HG02938 (cell line): ENCODE data around the gene CNTNAP2.
"Not testable (repeated sequence)": the region's sequence is repeated elsewhere in the genome, so short reads cannot be mapped to it uniquely, and the experiment has no call there.

Experiments
- ATAC-seq: cut with Tn5 transposase; IDR thresholded peaks from one replicate; pipeline ENCODE4 v1.9.1; 2021; ENCODE audit warnings: mild to moderate bottlenecking, moderate library complexity; ENCODE audit not compliant: unreplicated experiment

CNTNAP2 gene

DNA sequence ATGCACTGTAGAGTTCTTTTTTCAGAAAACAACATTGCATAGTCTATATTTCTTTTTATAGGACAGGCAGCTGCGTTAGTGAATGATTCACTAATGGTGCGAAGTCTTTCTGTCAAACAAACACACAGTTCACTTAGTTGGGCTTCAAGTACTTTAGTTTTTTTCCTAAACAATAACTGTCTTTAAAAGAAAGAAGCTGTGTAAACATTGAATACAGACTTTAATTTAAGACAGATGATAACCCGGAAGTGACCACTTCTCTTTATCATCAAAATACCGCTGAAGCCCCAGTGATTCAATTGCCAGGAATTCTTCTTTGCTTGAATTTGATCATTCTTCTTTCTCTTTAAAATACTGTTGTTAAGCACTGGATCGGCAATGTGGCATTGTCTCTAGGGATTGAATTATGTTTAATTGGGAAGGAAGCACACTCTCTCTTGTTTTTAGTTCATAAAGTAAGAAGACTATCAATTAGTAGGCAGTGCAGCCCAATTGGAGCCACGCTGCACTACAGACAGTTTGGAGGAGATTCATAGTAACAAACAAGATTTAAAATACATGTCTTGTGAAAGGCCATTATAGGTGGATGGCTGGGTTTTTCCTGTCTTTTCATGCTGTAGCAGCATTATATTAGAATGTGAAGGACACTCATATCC is 30.4 kb downstream of the CNTNAP2 start:
- ATAC-seq, result no peak

DNA sequence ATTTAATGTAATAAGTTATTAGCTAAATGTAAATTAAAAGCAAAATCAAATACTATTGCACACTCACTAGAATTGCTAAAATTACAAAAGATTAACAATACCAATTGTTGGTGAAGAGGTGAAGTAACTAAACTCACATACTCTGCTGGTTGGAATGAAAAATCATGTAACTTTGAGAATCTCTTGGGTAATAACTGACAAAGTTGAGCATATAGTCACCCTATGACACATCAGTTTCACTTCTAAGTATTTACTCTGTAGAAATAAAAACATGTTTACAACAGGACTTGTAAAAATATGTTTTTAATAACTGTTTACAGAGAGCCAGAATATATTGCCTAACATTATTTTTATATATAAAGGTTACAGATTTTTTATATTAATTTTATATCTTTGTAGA is 33.6 kb downstream of the CNTNAP2 start:
- no peak for ATAC-seq

DNA sequence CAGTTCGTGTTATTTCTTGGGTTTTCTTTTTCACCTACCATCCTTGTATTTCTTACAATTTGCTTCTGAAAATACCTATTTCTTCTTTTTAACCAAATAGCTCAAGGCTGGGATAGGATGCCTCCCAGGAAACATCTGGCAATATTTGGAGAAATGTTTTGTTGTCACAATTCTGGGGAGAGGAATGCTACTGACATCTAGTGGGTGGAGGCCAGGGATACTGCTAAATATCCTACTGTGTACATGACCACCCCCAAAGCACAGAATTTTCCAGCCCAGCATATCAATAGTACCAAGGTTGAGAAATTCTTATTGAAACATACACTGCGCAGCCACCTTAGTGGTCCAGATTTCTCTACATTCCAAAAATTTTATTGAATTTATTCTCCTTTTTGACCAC is 55.5 kb downstream of the CNTNAP2 start:
- no peak for ATAC-seq

DNA sequence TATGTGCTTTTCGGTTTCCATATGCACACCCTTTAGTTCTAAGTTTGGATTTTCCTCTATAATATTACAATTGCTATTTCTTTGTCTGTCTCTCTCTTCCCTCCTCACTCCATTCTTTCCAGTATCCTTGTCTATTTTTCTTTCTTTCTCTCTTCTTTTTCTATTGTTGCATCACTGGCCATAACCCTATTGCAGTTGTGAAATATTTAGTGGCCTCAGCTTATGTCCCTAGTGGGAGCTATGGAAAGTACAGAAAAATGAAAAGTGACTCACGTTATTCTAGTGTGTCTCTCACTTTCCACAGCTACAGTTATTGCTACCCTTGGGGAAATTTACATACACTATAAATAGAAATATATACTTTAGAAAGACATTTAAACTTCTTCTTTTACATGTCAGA is 59.1 kb downstream of the CNTNAP2 start:
- no peak for ATAC-seq

DNA sequence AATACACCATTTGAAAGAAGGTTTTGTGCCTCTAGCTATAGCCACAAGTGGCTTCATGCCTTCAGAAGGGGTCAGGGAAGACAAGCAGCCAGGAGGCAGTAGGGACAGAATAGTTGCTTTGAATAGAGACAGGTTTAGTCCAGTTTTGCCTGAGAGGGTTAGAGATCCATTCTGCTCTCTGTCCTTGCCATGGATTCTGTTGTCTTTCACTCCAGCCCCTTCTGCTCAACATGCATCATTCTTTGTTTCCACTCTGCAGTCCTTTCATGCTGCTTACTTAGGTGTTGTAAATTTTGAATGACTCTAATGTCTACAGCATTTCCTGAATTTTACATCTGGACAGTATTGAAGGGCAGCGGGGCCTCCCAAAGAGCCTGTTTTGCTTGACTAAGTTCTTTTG is 60.3 kb downstream of the CNTNAP2 start:
- no peak for ATAC-seq

DNA sequence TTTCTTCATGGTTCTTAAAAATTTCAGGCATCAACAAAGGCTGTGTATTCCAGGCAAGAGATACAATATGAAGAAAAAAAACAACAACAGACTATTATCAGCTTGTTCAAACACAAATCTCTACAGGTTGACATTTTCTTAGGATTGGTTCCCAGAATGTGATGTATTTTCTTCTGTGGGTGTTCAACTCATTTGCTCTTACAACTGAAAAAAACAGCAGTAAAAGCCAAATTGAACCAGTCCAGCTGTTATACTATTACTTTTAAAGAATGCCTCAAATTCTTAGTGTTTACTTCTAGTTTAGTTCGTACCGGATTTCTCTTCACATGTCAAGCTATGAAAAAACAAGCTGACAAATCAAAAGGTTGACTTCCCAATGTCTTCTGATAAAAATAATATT is 60.7 kb downstream of the CNTNAP2 start:
- ATAC-seq, result no peak

DNA sequence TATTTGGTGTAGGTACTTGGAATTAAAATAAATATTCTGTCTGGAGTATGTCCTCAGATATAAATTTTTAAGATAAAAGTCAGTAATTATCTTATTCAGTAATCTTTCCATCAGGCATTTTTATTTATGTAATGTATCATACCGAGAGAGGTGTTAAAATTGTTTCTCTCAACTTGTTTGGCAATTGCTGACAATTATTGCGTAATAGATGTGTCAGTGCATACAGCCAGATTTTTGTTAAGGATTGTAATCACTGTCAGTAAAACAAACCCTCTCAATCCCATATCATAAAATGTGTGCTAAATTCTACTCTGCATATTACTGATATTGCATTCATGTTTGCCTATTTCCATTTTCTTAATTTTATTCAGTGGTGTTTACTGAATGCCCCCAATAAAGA is 69.2 kb downstream of the CNTNAP2 start:
- ATAC-seq, result no peak

DNA sequence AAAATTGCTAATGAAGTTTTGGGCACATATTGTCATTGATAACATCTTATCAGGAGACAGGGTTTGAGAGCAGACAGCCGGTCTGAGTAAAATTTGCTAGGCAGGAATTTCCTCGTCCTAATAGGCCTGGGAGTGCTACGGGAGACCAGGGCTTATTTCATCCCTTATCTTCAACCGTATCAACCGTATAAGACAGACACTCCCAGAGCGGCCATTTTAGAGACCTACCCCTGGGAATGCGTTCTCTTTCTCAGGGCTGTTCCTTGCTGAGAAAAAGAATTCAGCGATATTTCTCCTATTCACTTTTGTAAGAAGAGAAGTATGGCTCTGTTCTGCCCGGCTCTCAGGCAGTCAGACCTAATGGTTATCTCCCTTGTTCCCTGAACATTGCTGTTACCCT is 74.8 kb downstream of the CNTNAP2 start:
- ATAC-seq, result not testable (repeated sequence)

DNA sequence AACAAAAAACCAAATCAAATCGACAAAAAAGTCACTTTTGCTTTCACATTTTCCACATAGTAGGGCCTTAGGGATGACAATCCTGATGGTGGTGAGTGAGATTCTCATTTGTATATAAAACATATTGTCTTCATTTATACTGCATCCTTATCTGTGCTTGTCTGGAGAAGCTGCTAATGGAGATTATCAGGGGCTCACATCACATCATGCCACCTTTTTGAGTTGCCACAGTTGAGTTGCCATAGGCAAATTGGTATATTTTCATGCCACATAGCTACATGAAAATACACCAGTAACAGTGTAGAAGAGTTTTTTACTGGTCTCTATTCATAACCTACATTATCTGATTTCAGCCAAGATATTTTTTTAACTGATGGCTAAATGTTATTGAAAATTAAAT is 85.3 kb downstream of the CNTNAP2 start:
- no peak for ATAC-seq

DNA sequence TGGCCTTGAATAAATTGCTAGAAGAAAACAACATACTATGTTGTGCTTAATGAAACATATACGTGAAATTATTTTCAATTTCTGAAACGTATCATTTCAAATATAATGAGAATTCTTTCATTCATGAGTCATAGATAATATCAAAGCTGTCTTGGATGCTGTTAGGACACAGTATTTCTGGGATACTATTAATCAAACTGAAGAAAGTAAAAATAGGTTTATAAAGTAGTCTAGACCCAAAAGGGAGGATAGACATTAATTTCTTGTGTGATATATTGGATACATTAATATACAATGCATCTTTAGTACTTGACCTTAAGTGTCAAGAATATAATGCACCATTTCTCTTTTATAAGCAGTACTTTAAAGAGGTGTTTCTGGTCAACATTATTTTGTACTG is 89.7 kb downstream of the CNTNAP2 start:
- no peak for ATAC-seq

DNA sequence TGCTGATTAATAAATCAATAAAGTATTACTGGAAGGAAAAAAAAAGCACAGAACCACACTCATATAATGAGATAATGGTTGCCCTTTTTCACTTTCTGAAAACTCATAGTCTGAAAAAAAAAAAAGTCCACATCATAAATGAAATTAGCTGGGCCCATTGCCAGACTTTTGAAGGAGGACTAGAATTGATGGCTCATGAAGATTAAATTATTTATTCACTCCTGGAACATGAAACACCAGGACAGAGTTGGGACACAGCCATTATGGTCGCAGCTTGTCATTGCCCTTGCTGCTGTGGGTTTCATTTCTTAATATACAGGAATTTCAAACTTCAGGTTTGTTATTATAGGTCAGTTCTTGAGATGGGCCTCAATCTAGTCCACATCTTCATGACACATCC is 91.9 kb downstream of the CNTNAP2 start:
- ATAC-seq, result no peak

DNA sequence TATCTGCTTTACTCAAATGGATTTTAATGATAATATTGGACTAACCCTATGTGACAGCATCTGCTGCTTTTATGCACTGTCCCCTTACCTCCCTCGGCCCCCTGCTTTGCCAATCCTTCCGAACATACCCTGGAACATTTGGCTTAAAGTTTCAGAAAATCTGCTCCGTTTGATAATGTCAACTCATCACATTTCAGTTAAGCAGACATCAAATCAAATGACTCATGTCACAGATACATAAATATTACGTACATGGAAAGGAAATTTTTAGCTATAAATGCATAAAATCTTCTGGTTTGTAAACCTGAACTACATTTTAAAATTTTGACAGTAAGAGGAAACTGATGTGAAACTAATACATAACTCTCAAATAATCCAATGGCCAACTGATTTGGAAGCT is 98.2 kb downstream of the CNTNAP2 start:
- ATAC-seq, result no peak

DNA sequence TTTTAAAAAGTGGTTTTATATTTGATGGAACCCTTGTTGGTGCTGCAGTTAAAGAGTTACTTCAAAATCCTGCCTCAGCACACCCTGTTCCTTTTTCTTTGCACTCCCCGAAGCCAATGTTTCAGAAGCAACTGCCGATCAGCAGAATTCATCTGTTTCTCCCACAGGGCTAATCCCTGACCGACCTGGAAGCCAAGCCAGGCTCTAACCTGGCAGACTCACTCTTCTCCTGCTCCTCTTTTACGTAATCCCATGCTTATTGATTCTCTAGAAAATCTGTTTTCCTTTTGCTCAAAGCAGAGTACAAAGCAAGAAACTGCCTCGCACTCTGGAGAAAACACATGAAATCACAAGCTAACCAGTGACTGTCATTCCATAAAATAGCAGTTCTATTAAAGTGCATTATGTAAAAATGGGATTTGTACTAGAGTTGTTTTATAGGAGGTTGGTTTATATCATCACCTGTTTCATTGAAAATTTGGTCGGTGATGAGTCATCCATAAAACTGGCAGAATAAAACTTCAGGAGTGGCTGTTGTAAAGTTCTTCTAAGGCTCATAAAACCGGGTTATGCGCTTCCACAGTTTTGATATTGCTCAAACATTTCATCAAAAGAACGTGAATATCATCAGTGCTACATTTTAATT is 99.9 kb downstream of the CNTNAP2 start:
- no peak for ATAC-seq

DNA sequence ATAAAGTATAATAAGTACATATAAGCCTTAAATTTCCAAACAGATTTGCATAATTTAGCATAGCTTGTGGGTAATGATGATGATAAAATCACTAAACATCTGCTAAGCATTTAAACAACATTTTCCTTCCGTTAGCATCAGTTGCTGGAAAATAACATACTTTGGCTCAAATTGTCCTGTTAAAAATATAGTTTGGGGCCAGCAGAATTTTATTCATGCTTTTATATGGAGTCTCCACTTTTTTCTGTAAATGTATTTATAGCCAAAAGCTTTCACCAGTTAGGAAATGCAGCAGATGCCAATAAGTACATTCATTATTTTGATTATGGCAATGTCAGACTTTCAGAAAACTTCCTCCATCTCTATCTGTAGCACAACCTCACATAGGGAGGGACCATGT is 107.2 kb downstream of the CNTNAP2 start:
- ATAC-seq, result no peak

DNA sequence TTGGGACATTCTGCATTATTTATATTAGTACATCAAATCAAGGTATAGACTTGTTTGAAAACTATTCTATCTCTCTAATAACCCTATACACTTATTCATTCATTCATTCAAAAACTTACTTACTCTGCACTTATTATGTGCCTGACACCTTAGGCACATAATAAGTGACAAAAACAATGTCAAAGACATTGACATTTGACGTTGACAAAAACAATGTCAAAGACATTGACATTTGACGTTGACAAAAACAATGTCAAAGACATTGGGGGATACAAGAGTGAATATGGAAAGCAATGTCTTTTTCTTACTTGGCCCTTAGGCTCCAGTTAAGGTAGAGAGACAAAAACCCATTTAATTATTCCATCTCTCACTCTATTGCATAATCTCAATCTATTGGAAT is 116.0 kb downstream of the CNTNAP2 start:
- ATAC-seq, result no peak

DNA sequence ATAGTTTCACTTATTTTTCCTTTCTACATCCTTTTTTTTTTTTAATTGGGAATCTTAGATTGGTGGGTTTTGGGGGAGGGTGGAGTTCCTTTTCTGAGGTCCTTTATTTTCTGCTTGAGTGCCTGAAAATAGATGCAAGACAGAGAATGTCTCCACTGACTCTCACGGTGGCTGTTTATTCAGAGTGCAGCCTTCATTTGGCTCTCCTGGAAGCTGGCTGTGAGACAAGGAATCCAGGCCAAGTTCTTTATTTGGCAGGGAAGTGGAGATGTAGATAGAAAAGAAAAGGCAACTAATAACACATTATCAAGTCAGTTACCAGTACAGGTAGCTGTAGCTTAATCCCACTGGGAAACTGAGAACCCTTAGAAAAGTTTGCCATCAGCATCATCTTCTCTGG is 118.6 kb downstream of the CNTNAP2 start:
- ATAC-seq, result no peak

DNA sequence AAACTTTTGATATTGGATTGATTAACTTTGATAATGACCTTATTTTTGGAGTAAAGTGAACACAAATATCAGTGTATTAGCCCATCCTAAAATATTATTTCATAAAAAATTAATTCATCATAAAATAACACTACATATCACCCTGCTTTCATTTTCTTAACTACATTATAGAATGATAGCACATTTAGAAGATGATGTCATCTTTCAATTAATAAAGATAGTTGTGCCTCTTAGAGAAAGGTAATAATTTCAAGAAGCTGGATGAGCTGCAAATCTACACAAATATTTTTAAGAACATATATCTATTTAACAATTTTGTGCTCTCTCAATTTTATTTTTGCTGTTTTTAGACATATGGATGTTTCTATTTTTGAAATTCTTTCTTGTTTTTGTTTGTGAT is 126.1 kb downstream of the CNTNAP2 start:
- ATAC-seq, result no peak

DNA sequence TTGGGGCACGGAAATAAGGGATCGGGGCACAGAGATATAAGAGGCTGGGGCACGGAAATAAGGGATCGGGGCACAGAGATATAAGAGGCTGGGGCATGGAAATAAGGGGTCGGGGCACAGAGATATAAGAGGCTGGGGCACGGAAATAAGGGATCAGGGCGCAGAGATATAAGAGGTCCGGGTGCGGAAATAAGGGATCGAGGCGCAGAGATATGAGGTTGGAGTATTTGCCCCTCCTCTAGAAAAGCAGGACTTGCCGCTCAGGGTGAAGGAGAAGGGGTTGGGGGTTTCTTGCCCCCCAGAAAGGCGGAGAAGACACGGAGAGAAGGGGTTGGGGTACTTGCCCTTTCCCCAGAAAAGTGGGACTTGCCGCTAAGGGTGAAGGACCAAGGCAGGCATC is 131.4 kb downstream of the CNTNAP2 start:
- not testable (repeated sequence) for ATAC-seq

DNA sequence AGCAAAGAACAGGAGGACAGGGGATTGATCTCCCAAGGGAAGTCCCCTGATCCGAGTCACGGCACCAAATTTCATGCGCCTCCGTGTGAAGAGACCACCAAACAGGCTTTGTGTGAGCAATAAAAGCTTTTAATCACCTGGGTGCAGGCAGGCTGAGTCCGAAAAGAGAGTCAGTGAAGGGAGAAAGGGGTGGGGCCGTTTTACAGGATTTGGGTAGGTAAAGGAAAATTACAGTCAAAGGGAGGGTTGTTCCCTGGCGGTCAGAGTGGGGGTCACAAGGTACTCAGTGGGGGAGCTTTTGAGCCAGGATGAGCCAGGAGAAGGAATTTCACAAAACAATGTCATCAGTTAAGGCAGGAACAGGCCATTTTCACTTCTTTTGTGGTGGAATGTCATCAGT is 132.1 kb downstream of the CNTNAP2 start:
- ATAC-seq, result not testable (repeated sequence)

DNA sequence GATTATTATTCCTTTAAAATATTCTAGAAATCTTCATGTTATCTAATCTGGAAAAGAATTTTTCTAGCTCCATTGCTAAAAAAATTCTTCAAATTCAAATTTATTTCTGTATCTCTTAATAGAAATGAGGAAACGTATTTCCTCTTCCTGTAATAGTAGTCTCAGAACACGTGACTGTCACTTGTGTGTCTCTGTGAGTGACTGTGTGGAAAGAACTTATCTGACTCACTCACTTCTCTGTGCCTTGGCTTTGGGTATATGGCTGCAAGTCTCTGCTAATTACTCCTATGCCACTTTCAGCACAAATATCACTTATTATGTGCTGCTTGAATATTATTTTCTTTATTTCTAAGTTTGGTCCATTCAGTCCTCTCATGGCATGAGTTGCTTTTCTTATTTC is 132.7 kb downstream of the CNTNAP2 start:
- no peak for ATAC-seq

DNA sequence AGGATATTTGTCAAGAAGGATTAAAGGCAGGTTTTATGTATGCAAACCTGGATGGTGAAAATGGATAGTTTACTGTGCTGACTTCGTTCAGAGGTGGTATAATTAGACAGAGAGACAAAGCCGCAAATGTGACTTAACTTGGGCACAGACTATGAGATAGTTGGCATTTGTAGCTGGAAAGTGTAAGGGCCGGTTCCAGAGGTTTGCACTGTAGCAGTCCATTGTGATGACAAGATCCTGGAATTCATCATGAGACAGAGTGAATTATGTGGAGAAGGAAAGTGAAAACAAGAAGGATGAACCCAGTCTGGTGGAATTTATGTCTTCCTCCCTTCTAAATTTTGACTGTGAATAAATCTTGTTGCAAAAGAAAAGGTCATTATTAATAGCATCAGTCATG is 139.0 kb downstream of the CNTNAP2 start:
- no peak for ATAC-seq

DNA sequence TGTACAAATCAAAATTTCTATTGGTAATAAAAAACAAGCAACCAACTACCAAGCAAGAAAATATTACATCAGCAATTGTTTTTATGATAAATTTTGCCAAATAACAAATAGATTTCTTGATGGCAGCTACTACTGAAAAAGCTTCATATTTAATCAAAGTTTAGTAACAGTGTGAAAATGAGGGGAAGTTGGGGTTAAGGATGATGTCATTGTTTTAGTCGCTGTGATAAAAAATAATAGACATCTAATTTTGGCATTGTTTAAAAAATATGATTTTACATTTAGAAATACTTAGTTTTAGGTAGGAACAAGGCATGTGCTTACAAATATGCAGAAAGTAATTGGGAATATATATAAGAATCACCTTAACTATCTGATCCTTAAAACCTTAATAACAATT is 145.9 kb downstream of the CNTNAP2 start:
- ATAC-seq, result no peak

DNA sequence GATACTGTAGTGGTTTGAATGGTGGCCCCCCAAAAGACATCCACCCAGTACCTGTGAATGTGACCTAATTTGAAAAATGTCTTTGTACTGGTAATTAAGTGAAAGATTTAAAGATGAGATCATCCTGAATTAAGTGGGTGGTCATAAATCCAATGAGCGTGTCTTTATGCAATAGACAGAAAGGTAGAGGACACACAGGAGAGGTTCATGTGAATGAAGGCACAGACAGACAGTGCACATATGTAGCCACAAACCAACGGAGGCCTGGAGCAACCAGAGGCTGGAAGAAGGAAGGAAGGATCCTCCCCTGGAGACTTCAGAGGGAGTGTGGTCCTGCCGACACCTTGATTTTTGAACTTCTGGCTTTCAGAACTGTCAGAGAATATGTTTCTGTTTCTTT is 160.3 kb downstream of the CNTNAP2 start:
- ATAC-seq, result no peak
